H9 (cell line): ENCODE results near the gene PALM3. TPM values are rescaled to one million over a fixed set of nuclear protein-coding genes. Genes with fewer than 3 reads are reported as not detected.

Experiments used
- DNase-seq: peaks from one replicate; pipeline ENCODE4 v3.0.0-alpha.2; 2017
- H2AFZ ChIP-seq: one replicate; pipeline ENCODE4 v1.6.1; 2013; ENCODE audit warnings: mild to moderate bottlenecking, low read length, control low read depth, moderate library complexity
- H2AK5ac ChIP-seq: 2 replicates; pipeline ENCODE4 v1.6.1; 2013; ENCODE audit warnings: low read length, control low read depth, mixed read lengths; ENCODE audit not compliant: insufficient read length
- H2BK120ac ChIP-seq: one replicate; pipeline ENCODE4 v1.6.1; 2013; ENCODE audit warnings: low read depth, mild to moderate bottlenecking, low read length, control low read depth, inconsistent platforms; ENCODE audit not compliant: poor library complexity, severe bottlenecking
- H2BK12ac ChIP-seq: 2 replicates; pipeline ENCODE4 v1.6.1; 2013; ENCODE audit warnings: low read length, control low read depth, mixed read lengths, low read depth; ENCODE audit not compliant: insufficient read length
- H2BK15ac ChIP-seq: 2 replicates; pipeline ENCODE4 v1.6.1; 2013; ENCODE audit warnings: low read depth, low read length, control low read depth
- H2BK20ac ChIP-seq: one replicate; pipeline ENCODE4 v1.6.1; 2013; ENCODE audit warnings: low read depth, mild to moderate bottlenecking, low read length, control low read depth, inconsistent platforms; ENCODE audit not compliant: poor library complexity, severe bottlenecking
- H2BK5ac ChIP-seq: 2 replicates; pipeline ENCODE4 v1.6.1; 2013; ENCODE audit warnings: low read length, control low read depth, mixed read lengths; ENCODE audit not compliant: insufficient read length
- H3K14ac ChIP-seq: 2 replicates; pipeline ENCODE4 v1.6.1; 2013; ENCODE audit warnings: low read length, control low read depth; ENCODE audit not compliant: insufficient read depth
- H3K18ac ChIP-seq: 2 replicates; pipeline ENCODE4 v1.6.1; 2013; ENCODE audit warnings: low read depth, mild to moderate bottlenecking, mixed read lengths, low read length, control low read depth; ENCODE audit not compliant: insufficient read length
- H3K23ac ChIP-seq: 2 replicates; pipeline ENCODE4 v1.6.1; 2013; ENCODE audit warnings: low read length, control low read depth, mixed read lengths, low read depth; ENCODE audit not compliant: insufficient read length
- H3K23me2 ChIP-seq: 2 replicates; pipeline ENCODE4 v1.6.1; 2013; ENCODE audit warnings: low read depth, mild to moderate bottlenecking, mixed read lengths, low read length, control low read depth; ENCODE audit not compliant: insufficient read length, poor library complexity, severe bottlenecking
- H3K27ac ChIP-seq: 2 replicates; pipeline ENCODE4 v1.5.1; 2013; ENCODE audit warnings: low read length, control low read depth, mixed read lengths, low read depth; ENCODE audit not compliant: insufficient read length
- H3K27me3 ChIP-seq: 2 replicates; pipeline ENCODE4 v1.6.1; 2013; ENCODE audit warnings: low read length, control low read depth, inconsistent platforms; ENCODE audit not compliant: insufficient read depth
- H3K4ac ChIP-seq: 2 replicates; pipeline ENCODE4 v1.6.1; 2013; ENCODE audit warnings: low read depth, mild to moderate bottlenecking, control low read depth, inconsistent platforms, low read length, moderate library complexity
- H3K4me1 ChIP-seq: 2 replicates; pipeline ENCODE4 v1.6.1; 2013; ENCODE audit warnings: low read length, control low read depth, inconsistent platforms; ENCODE audit not compliant: insufficient read depth
- H3K4me2 ChIP-seq: 2 replicates; pipeline ENCODE4 v1.6.1; 2013; ENCODE audit warnings: low read length, control low read depth, mixed read lengths; ENCODE audit not compliant: insufficient read length, insufficient read depth
- H3K56ac ChIP-seq: 2 replicates; pipeline ENCODE4 v1.6.1; 2013; ENCODE audit warnings: low read depth, mild to moderate bottlenecking, mixed read lengths, low read length, control low read depth; ENCODE audit not compliant: insufficient read length
- H3K79me1 ChIP-seq: 2 replicates; pipeline ENCODE4 v1.6.1; 2013; ENCODE audit warnings: low read depth, mild to moderate bottlenecking, moderate library complexity, low read length, control low read depth, inconsistent platforms; ENCODE audit not compliant: insufficient read depth, poor library complexity, severe bottlenecking
- H3K79me2 ChIP-seq: 2 replicates; pipeline ENCODE4 v1.6.1; 2013; ENCODE audit warnings: low read length, control low read depth, inconsistent platforms; ENCODE audit not compliant: insufficient read depth
- H3K9ac ChIP-seq: 2 replicates; pipeline ENCODE4 v1.6.1; 2013; ENCODE audit warnings: low read length, control low read depth, mixed read lengths; ENCODE audit not compliant: insufficient read length; ENCODE audit errors: extremely low read depth
- H3K9me3 ChIP-seq: one replicate; pipeline ENCODE4 v1.6.1; 2013; ENCODE audit warnings: low read depth, low read length, inconsistent platforms; ENCODE audit not compliant: control insufficient read depth
- H3T11ph ChIP-seq: one replicate; pipeline ENCODE4 v1.6.1; 2013; ENCODE audit warnings: mild to moderate bottlenecking, low read length, control low read depth, inconsistent platforms
- H4K20me1 ChIP-seq: one replicate; pipeline ENCODE4 v1.6.1; 2013; ENCODE audit not compliant: control insufficient read depth, insufficient read length, insufficient read depth
- H4K5ac ChIP-seq: 2 replicates; pipeline ENCODE4 v1.6.1; 2013; ENCODE audit warnings: low read depth, mild to moderate bottlenecking, mixed read lengths, low read length, control low read depth; ENCODE audit not compliant: insufficient read length
- H4K8ac ChIP-seq: replicated peaks from 2 replicates; pipeline ENCODE4 v1.6.1; 2013; ENCODE audit warnings: low read length, control low read depth, mixed read lengths, low read depth; ENCODE audit not compliant: insufficient read length
- H4K91ac ChIP-seq: 2 replicates; pipeline ENCODE4 v1.6.1; 2013; ENCODE audit warnings: low read depth, mild to moderate bottlenecking, moderate library complexity, mixed read lengths, low read length, control low read depth; ENCODE audit not compliant: insufficient read length
- H3K27ac Mint-ChIP-seq, 3 experiments: 2 replicates in 2 of 3; 3 replicates in 1 of 3; pipeline ENCODE4 v1.8.0; 2020 to 2021; ENCODE audit warnings: mixed read lengths in 3 of 3, mild to moderate bottlenecking in 1 of 3, moderate library complexity in 1 of 3
- H3K27me3 Mint-ChIP-seq: 2 replicates; pipeline ENCODE4 v1.8.0; 2021; ENCODE audit warnings: low read depth, mild to moderate bottlenecking, moderate library complexity, mixed read lengths
- H3K36me3 Mint-ChIP-seq, 3 experiments: 2 replicates in 2 of 3; 3 replicates in 1 of 3; pipeline ENCODE4 v1.8.0; 2020 to 2021; ENCODE audit warnings: low read depth in 3 of 3, mixed read lengths in 3 of 3; ENCODE audit not compliant: insufficient read depth in 1 of 3
- H3K4me1 Mint-ChIP-seq, 2 experiments: 2 replicates each; pipeline ENCODE4 v1.8.0; 2020; ENCODE audit warnings: mixed read lengths in 2 of 2
- H3K4me3 Mint-ChIP-seq, 2 experiments: 2 replicates in 1 of 2; 3 replicates in 1 of 2; pipeline ENCODE4 v1.8.0; 2020 to 2021; ENCODE audit warnings: mild to moderate bottlenecking in 2 of 2, mixed read lengths in 2 of 2, moderate library complexity in 1 of 2
- H3K9me3 Mint-ChIP-seq, 2 experiments: 2 replicates in 1 of 2; 3 replicates in 1 of 2; pipeline ENCODE4 v1.8.0; 2020; ENCODE audit warnings: mild to moderate bottlenecking in 2 of 2, mixed read lengths in 2 of 2, moderate library complexity in 1 of 2
- whole genome bisulfite sequencing: extraction: QIAGEN DNeasy Blood & Tissue Kit; methylation state at CpG from one replicate; pipeline ENCODE4 v1.1.7; 2013; ENCODE audit warnings: missing lambda C conversion rate, low lambda C conversion rate, mixed read lengths; ENCODE audit not compliant: insufficient read length; ENCODE audit errors: extremely low coverage; 5-methylcytosine and 5-hydroxymethylcytosine counted together
- total RNA-seq: library from RNA; stranded (reverse); gene quantifications from 2 replicates; pipeline ENCODE4 v1.2.1, GENCODE V29; 2021
- TF ChIP-seq, protein P1 (sequence below): fragments of 200-600 bp; sonication (generic); conservative IDR thresholded peaks from 3 replicates; pipeline ENCODE4 v1.8.0; 2021; ENCODE audit warnings: antibody characterized with exemption, mild to moderate bottlenecking

The PALM3 gene
- total RNA-seq, 1 experiment from 2014 or later: 11.5 TPM

DNA sequence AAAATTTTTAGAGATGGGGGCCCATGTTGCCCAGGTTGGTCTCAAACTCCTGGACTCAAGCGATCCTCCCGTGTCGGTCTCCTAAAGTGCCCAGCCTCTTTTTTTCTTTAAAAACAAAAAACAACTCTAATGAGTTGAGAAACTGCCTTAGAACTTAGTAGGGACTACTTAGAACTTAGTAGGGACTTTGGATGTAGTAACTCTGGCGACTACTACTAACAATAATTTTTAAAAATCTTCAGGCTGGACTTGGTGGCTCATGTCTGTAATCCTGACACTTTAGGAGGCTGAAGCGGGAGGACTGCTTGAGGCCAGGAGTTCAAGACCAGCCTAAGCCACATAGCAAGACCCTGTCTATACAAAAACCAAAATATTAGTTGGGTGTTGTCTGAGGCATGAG is 24.2 kb upstream of the PALM3 start:
- Histone ChIP-seq H2BK20ac (no peak overlapping the region), H3K9ac (no peak overlapping the region), H3K79me2 (no peaks in the 10 kb centered on the region), H3K4me1 (no peaks in the 10 kb centered on the region; the same call in 1 of the 2 replicates), H3K27me3 (no peaks in the 10 kb centered on the region), H2AFZ (no peak overlapping the region), H3K4me2 (no peak overlapping the region), H2BK5ac (no peak overlapping the region), H3K56ac (no peak overlapping the region), H2BK12ac (no peak overlapping the region), H4K91ac (no peak overlapping the region), H3T11ph (no peak overlapping the region), H3K9me3 (no peaks in the 10 kb centered on the region), H3K18ac (no peak overlapping the region), H4K8ac (no peak overlapping the region), H2AK5ac (no peak overlapping the region), H4K20me1 (no peaks in the 10 kb centered on the region), H2BK120ac (no peak overlapping the region), H3K14ac (no peak overlapping the region), H3K4ac (no peak overlapping the region), H3K79me1 (no peaks in the 10 kb centered on the region), H3K23me2 (peaks cover 6% of the 10 kb centered on the region), H2BK15ac (no peak overlapping the region), H3K27ac (no peak overlapping the region), H4K5ac (no peak overlapping the region), H3K23ac (no peak overlapping the region)
- Mint-ChIP-seq H3K4me3 (no peak overlapping the region), H3K9me3 (no peaks in the 10 kb centered on the region), H3K27me3 (peaks cover 9% of the 10 kb centered on the region), H3K4me1 (peaks cover 4 to 6% of the 10 kb centered on the region in 2 experiments), H3K27ac (no peak overlapping the region), H3K36me3 (peaks cover 11 to 29% (median 21%) of the 10 kb centered on the region in 3 experiments; a peak in 6 of 7 replicates)
- TF ChIP-seq, protein P1, sequence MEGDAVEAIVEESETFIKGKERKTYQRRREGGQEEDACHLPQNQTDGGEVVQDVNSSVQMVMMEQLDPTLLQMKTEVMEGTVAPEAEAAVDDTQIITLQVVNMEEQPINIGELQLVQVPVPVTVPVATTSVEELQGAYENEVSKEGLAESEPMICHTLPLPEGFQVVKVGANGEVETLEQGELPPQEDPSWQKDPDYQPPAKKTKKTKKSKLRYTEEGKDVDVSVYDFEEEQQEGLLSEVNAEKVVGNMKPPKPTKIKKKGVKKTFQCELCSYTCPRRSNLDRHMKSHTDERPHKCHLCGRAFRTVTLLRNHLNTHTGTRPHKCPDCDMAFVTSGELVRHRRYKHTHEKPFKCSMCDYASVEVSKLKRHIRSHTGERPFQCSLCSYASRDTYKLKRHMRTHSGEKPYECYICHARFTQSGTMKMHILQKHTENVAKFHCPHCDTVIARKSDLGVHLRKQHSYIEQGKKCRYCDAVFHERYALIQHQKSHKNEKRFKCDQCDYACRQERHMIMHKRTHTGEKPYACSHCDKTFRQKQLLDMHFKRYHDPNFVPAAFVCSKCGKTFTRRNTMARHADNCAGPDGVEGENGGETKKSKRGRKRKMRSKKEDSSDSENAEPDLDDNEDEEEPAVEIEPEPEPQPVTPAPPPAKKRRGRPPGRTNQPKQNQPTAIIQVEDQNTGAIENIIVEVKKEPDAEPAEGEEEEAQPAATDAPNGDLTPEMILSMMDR: no peak
- no peak for DNase-seq
- no CpG with 5 or more reads among the region's 5 CpGs for WGBS
